Measurements from ENCODE around the gene C1orf185. TPM values are rescaled to one million over a fixed set of nuclear protein-coding genes. Genes with fewer than 3 reads are reported as not detected.

Gene C1orf185
- total RNA-seq, 1 donor from 2014 or later, result not detected

- peaks cover 24% of the 10 kb centered on the region for H3K27me3 Mint-ChIP-seq
- intact Hi-C loops (cut with micrococcal nuclease), result no loop called here
- ATAC-seq (ENCODE audit: low read depth) (no peak), DNase-seq (no peak)
- ChIA-PET POLR2A (no interaction called here), CTCF (no interaction called here)
- H3K9me3 Mint-ChIP-seq, result peaks cover 12% of the 10 kb centered on the region
- no peak for TF ChIP-seq CTCF (IDR thresholded peaks at IDR 0.05)
- no peaks in the 10 kb centered on the region for H3K36me3 Mint-ChIP-seq (ENCODE audit: low read depth)
- H3K4me1 Mint-ChIP-seq, result no peaks in the 10 kb centered on the region
- no peak overlapping the region for H3K27ac Mint-ChIP-seq
- H3K4me3 Mint-ChIP-seq, result no peak overlapping the region
These were observed 15.3 kb upstream of the C1orf185 start for GRCh38 chr1:51086496-51087271.

- intact Hi-C loops (cut with micrococcal nuclease), result no loop called here
- DNase-seq (no peak), ATAC-seq (ENCODE audit: low read depth) (no peak)
- Mint-ChIP-seq H3K27me3 (peaks cover 26% of the 10 kb centered on the region), H3K36me3 (ENCODE audit: low read depth) (no peaks in the 10 kb centered on the region), H3K27ac (no peak overlapping the region), H3K9me3 (peaks cover 10% of the 10 kb centered on the region), H3K4me1 (no peaks in the 10 kb centered on the region), H3K4me3 (no peak overlapping the region)
- ChIA-PET POLR2A (no interaction called here), CTCF (no interaction called here)
- no peak for TF ChIP-seq CTCF (IDR thresholded peaks at IDR 0.05)
These were observed 13.6 kb upstream of the C1orf185 start for GRCh38 chr1:51088474-51088873.

- H3K9me3 Mint-ChIP-seq, result peaks cover 19% of the 10 kb centered on the region
- TF ChIP-seq CTCF (IDR thresholded peaks at IDR 0.05), result no peak
- peaks cover 45% of the 10 kb centered on the region for H3K27me3 Mint-ChIP-seq
- POLR2A ChIA-PET, result no interaction called here
- no peak overlapping the region for H3K27ac Mint-ChIP-seq
- no peak overlapping the region for H3K4me3 Mint-ChIP-seq
- CTCF ChIA-PET, result no interaction called here
- no peak for ATAC-seq (ENCODE audit: low read depth)
- no peaks in the 10 kb centered on the region for H3K36me3 Mint-ChIP-seq (ENCODE audit: low read depth)
- DNase-seq, result no peak
- intact Hi-C loops (cut with micrococcal nuclease), result no loop called here
- no peaks in the 10 kb centered on the region for H3K4me1 Mint-ChIP-seq
These were observed 8.4 kb upstream of the C1orf185 start for GRCh38 chr1:51093581-51093980.

- Mint-ChIP-seq H3K27ac (no peak overlapping the region), H3K27me3 (peaks cover 35% of the 10 kb centered on the region), H3K36me3 (ENCODE audit: low read depth) (no peaks in the 10 kb centered on the region), H3K9me3 (peaks cover 9% of the 10 kb centered on the region), H3K4me1 (no peaks in the 10 kb centered on the region), H3K4me3 (no peak overlapping the region)
- ATAC-seq (ENCODE audit: low read depth) (no peak), DNase-seq (no peak)
- POLR2A ChIA-PET, result no interaction called here
- intact Hi-C loops (cut with micrococcal nuclease), result no loop called here
- CTCF ChIA-PET, result no interaction called here
- no peak for TF ChIP-seq CTCF (IDR thresholded peaks at IDR 0.05)
These were observed 4.9 kb upstream of the C1orf185 start for GRCh38 chr1:51097171-51097570.

GRCh38 chr1:51100264-51100880, 1.7 kb upstream of the C1orf185 start:
- CTCF ChIA-PET, result no interaction called here
- no peak for ATAC-seq (ENCODE audit: low read depth)
- no peaks in the 10 kb centered on the region for H3K36me3 Mint-ChIP-seq (ENCODE audit: low read depth)
- peaks cover 18% of the 10 kb centered on the region for H3K27me3 Mint-ChIP-seq
- no peaks in the 10 kb centered on the region for H3K4me1 Mint-ChIP-seq
- H3K4me3 Mint-ChIP-seq, result no peak overlapping the region
- no peak for DNase-seq
- POLR2A ChIA-PET, result no interaction called here
- intact Hi-C loops (cut with micrococcal nuclease), result no loop called here
- TF ChIP-seq CTCF (IDR thresholded peaks at IDR 0.05), result no peak
- peaks cover 9% of the 10 kb centered on the region for H3K9me3 Mint-ChIP-seq
- no peak overlapping the region for H3K27ac Mint-ChIP-seq

All from activated B cell treated with CpG ODN at 0.5 μM for 24 hours (primary cell).